Mesendoderm (in vitro differentiated cells): Measurements from ENCODE around the gene AGBL1.
A peak's percentile ranks its signal among the peaks of the same experiment; 100 is the strongest.

Experiments
- DNase-seq: peaks from one replicate; pipeline ENCODE4 v3.0.0; 2013
- H2AK5ac ChIP-seq: 2 replicates; pipeline ENCODE4 v1.6.1; 2013; ENCODE audit warnings: low read length, inconsistent platforms
- H2BK120ac ChIP-seq: 2 replicates; pipeline ENCODE4 v1.6.1; 2013; ENCODE audit warnings: low read depth, mild to moderate bottlenecking, low read length, moderate library complexity, mixed read lengths
- H2BK15ac ChIP-seq: replicated peaks from 2 replicates; pipeline ENCODE4 v1.6.1; 2013; ENCODE audit warnings: low read depth, mild to moderate bottlenecking, moderate library complexity
- H2BK5ac ChIP-seq: 2 replicates; pipeline ENCODE4 v1.6.1; 2013; ENCODE audit warnings: low read length, inconsistent platforms
- H3K18ac ChIP-seq: 2 replicates; pipeline ENCODE4 v1.6.1; 2013; ENCODE audit warnings: mild to moderate bottlenecking, low read length, mixed read lengths
- H3K23ac ChIP-seq: one replicate; pipeline ENCODE4 v1.6.1; 2013; ENCODE audit warnings: low read length
- H3K27ac ChIP-seq: 2 replicates; pipeline ENCODE4 v1.5.1; 2013; ENCODE audit warnings: low read depth, mild to moderate bottlenecking, inconsistent platforms, low read length, moderate library complexity
- H3K27me3 ChIP-seq: 2 replicates; pipeline ENCODE4 v1.6.1; 2013; ENCODE audit warnings: low read length, control low read depth, mild to moderate bottlenecking, inconsistent platforms; ENCODE audit not compliant: insufficient read depth, poor library complexity
- H3K36me3 ChIP-seq: 2 replicates; pipeline ENCODE4 v1.6.1; 2013; ENCODE audit warnings: low read length, inconsistent platforms; ENCODE audit not compliant: control insufficient read depth, insufficient read depth
- H3K4ac ChIP-seq: one replicate; pipeline ENCODE4 v1.6.1; 2013; ENCODE audit warnings: low read depth, mild to moderate bottlenecking, low read length, moderate library complexity
- H3K4me1 ChIP-seq: 2 replicates; pipeline ENCODE4 v1.6.1; 2013; ENCODE audit warnings: low read depth, low read length, inconsistent platforms; ENCODE audit not compliant: control insufficient read depth
- H3K4me2 ChIP-seq: 2 replicates; pipeline ENCODE4 v1.6.1; 2013; ENCODE audit warnings: low read length
- H3K4me3 ChIP-seq: 2 replicates; pipeline ENCODE4 v1.5.1; 2013; ENCODE audit warnings: mild to moderate bottlenecking, low read length
- H3K56ac ChIP-seq: one replicate; pipeline ENCODE4 v1.6.1; 2013; ENCODE audit warnings: low read length
- H3K79me1 ChIP-seq: 2 replicates; pipeline ENCODE4 v1.6.1; 2013; ENCODE audit warnings: low read length, inconsistent platforms
- H3K79me2 ChIP-seq: 2 replicates; pipeline ENCODE4 v1.6.1; 2013; ENCODE audit warnings: mild to moderate bottlenecking, low read length; ENCODE audit not compliant: control insufficient read depth, insufficient read depth
- H3K9ac ChIP-seq: 2 replicates; pipeline ENCODE4 v1.6.1; 2013; ENCODE audit warnings: low read length, inconsistent platforms
- H4K5ac ChIP-seq: one replicate; pipeline ENCODE4 v1.6.1; 2013; ENCODE audit warnings: low read length
- H4K8ac ChIP-seq: one replicate; pipeline ENCODE4 v1.6.1; 2013; ENCODE audit warnings: low read depth, mild to moderate bottlenecking, control low read depth, low read length, moderate library complexity
- WGBS: extraction: QIAGEN DNeasy Blood & Tissue Kit; methylation state at CpG from one replicate; pipeline ENCODE4 v1.1.7; 2013; ENCODE audit warnings: low lambda C conversion rate, missing lambda C conversion rate; ENCODE audit not compliant: insufficient coverage; ENCODE audit errors: extremely low coverage; 5-methylcytosine and 5-hydroxymethylcytosine counted together

AGBL1 gene

GRCh38 chr15:86349565-86349964, 269.9 kb downstream of the AGBL1 start:
- Histone ChIP-seq H3K56ac (no peak overlapping the region), H3K4me1 (no peaks in the 10 kb centered on the region), H3K4me3 (no peak overlapping the region), H3K4me2 (no peak overlapping the region), H3K4ac (no peak overlapping the region), H3K79me1 (no peaks in the 10 kb centered on the region), H3K9ac (no peak overlapping the region), H3K36me3 (no peaks in the 10 kb centered on the region), H3K27me3 (no peaks in the 10 kb centered on the region), H3K18ac (no peak overlapping the region), H2BK15ac (no peak overlapping the region), H3K79me2 (no peaks in the 10 kb centered on the region), H3K23ac (no peak overlapping the region), H2AK5ac (no peak overlapping the region), H2BK5ac (no peak overlapping the region), H4K5ac (no peak overlapping the region), H3K27ac (no peak overlapping the region), H2BK120ac (no peak overlapping the region), H4K8ac (no peak overlapping the region)
- no CpG with 5 or more reads among the region's 1 CpG for WGBS
- no peak for DNase-seq

GRCh38 chr15:86353213-86353612, 273.5 kb downstream of the AGBL1 start:
- DNase-seq: no peak
- no CpG with 5 or more reads among the region's 1 CpG for WGBS
- no peak overlapping the region for H4K8ac ChIP-seq
- H3K9ac ChIP-seq: no peak overlapping the region
- H3K79me1 ChIP-seq: no peaks in the 10 kb centered on the region
- no peak overlapping the region for H2BK5ac ChIP-seq
- no peak overlapping the region for H3K56ac ChIP-seq
- H2AK5ac ChIP-seq: no peak overlapping the region
- H3K4ac ChIP-seq: no peak overlapping the region
- H3K79me2 ChIP-seq: no peaks in the 10 kb centered on the region
- no peaks in the 10 kb centered on the region for H3K36me3 ChIP-seq
- H3K4me1 ChIP-seq: no peaks in the 10 kb centered on the region
- no peaks in the 10 kb centered on the region for H3K27me3 ChIP-seq
- H3K4me2 ChIP-seq: no peak overlapping the region
- no peak overlapping the region for H3K18ac ChIP-seq
- H3K23ac ChIP-seq: no peak overlapping the region
- no peak overlapping the region for H4K5ac ChIP-seq
- H2BK120ac ChIP-seq: no peak overlapping the region
- H2BK15ac ChIP-seq: no peak overlapping the region
- no peak overlapping the region for H3K27ac ChIP-seq
- H3K4me3 ChIP-seq: no peak overlapping the region

- H2BK15ac ChIP-seq: no peak overlapping the region
- no peak overlapping the region for H3K18ac ChIP-seq
- H3K4ac ChIP-seq: no peak overlapping the region
- H3K4me1 ChIP-seq: no peaks in the 10 kb centered on the region
- no peaks in the 10 kb centered on the region for H3K36me3 ChIP-seq
- H3K56ac ChIP-seq: no peak overlapping the region
- no peak overlapping the region for H2BK5ac ChIP-seq
- no peak overlapping the region for H4K5ac ChIP-seq
- H3K27me3 ChIP-seq: no peaks in the 10 kb centered on the region
- no peak overlapping the region for H3K4me3 ChIP-seq
- no peak overlapping the region for H2AK5ac ChIP-seq
- no peak overlapping the region for H3K27ac ChIP-seq
- H3K9ac ChIP-seq: no peak overlapping the region
- H4K8ac ChIP-seq: no peak overlapping the region
- no peaks in the 10 kb centered on the region for H3K79me2 ChIP-seq
- no peak overlapping the region for H3K4me2 ChIP-seq
- no peak for DNase-seq
- no peak overlapping the region for H3K23ac ChIP-seq
- H2BK120ac ChIP-seq: no peak overlapping the region
- H3K79me1 ChIP-seq: no peaks in the 10 kb centered on the region
Observed at GRCh38 chr15:86355361-86355760, 275.7 kb downstream of the AGBL1 start.

GRCh38 chr15:86355801-86356200, 276.1 kb downstream of the AGBL1 start:
- H2AK5ac ChIP-seq: no peak overlapping the region
- H3K4me2 ChIP-seq: no peak overlapping the region
- H3K27ac ChIP-seq: no peak overlapping the region
- no CpG with 5 or more reads among the region's 1 CpG for WGBS
- H3K56ac ChIP-seq: no peak overlapping the region
- no peak overlapping the region for H4K8ac ChIP-seq
- no peaks in the 10 kb centered on the region for H3K27me3 ChIP-seq
- H3K18ac ChIP-seq: no peak overlapping the region
- H3K4ac ChIP-seq: no peak overlapping the region
- peak; percentile 33 for DNase-seq
- H4K5ac ChIP-seq: no peak overlapping the region
- H3K4me1 ChIP-seq: no peaks in the 10 kb centered on the region
- H2BK15ac ChIP-seq: no peak overlapping the region
- no peak overlapping the region for H3K4me3 ChIP-seq
- H3K9ac ChIP-seq: no peak overlapping the region
- no peaks in the 10 kb centered on the region for H3K79me2 ChIP-seq
- no peak overlapping the region for H2BK5ac ChIP-seq
- H3K79me1 ChIP-seq: no peaks in the 10 kb centered on the region
- H3K23ac ChIP-seq: no peak overlapping the region
- H2BK120ac ChIP-seq: no peak overlapping the region
- no peaks in the 10 kb centered on the region for H3K36me3 ChIP-seq

GRCh38 chr15:86362555-86362954, 282.9 kb downstream of the AGBL1 start:
- Histone ChIP-seq H2BK120ac (no peak overlapping the region), H3K4me1 (no peaks in the 10 kb centered on the region), H3K27me3 (no peaks in the 10 kb centered on the region), H3K36me3 (no peaks in the 10 kb centered on the region), H3K79me1 (no peaks in the 10 kb centered on the region), H3K4ac (no peak overlapping the region), H2AK5ac (no peak overlapping the region), H3K18ac (no peak overlapping the region), H3K23ac (no peak overlapping the region), H3K4me3 (no peak overlapping the region), H3K27ac (no peak overlapping the region), H4K5ac (no peak overlapping the region), H3K9ac (no peak overlapping the region), H4K8ac (no peak overlapping the region), H2BK5ac (no peak overlapping the region), H2BK15ac (no peak overlapping the region), H3K4me2 (no peak overlapping the region), H3K79me2 (no peaks in the 10 kb centered on the region), H3K56ac (no peak overlapping the region)
- DNase-seq: peak; percentile 42

GRCh38 chr15:86373147-86373546, 293.5 kb downstream of the AGBL1 start:
- Histone ChIP-seq H3K4ac (no peak overlapping the region), H3K27me3 (no peaks in the 10 kb centered on the region), H2AK5ac (no peak overlapping the region), H3K4me2 (no peak overlapping the region), H3K18ac (no peak overlapping the region), H2BK120ac (no peak overlapping the region), H3K36me3 (no peaks in the 10 kb centered on the region), H4K8ac (no peak overlapping the region), H3K4me1 (no peaks in the 10 kb centered on the region), H3K9ac (no peak overlapping the region), H3K56ac (no peak overlapping the region), H3K4me3 (no peak overlapping the region), H3K79me1 (no peaks in the 10 kb centered on the region), H2BK5ac (no peak overlapping the region), H3K27ac (no peak overlapping the region), H3K79me2 (no peaks in the 10 kb centered on the region), H4K5ac (no peak overlapping the region), H3K23ac (no peak overlapping the region), H2BK15ac (no peak overlapping the region)
- WGBS: no CpG with 5 or more reads among the region's 1 CpG
- DNase-seq: no peak
